T follicular helper cell (primary cell): ENCODE data around the gene DNAJA1.
"Not testable (repeated sequence)": the region's sequence is repeated elsewhere in the genome, so short reads cannot be mapped to it uniquely, and the experiment has no call there.

ENCODE experiments used
- DNase-seq: peaks from one replicate; pipeline ENCODE4 v3.0.0-alpha.2; 2020; ENCODE audit warnings: low read depth

Gene DNAJA1

DNA sequence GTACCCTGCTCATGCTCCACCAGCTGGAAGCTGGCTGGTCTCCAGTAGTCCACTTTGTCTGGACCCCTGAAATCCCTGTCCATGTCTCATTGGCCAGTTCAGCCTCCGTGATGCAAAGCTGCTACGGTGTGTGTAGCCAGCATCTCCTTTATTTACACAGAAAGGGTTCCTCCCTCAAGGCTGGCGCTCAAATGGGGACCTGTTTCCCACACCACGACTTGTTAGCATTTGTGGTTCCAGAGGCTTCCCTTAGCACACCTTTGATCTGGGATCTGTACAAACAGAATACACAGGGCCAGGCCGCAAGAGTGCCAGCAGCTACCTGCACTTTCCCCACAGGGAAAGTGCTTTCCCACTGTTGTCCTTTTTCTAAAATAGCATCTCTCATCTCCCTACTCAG lies 57.1 kb downstream of the DNAJA1 start:
- no peak for DNase-seq

DNA sequence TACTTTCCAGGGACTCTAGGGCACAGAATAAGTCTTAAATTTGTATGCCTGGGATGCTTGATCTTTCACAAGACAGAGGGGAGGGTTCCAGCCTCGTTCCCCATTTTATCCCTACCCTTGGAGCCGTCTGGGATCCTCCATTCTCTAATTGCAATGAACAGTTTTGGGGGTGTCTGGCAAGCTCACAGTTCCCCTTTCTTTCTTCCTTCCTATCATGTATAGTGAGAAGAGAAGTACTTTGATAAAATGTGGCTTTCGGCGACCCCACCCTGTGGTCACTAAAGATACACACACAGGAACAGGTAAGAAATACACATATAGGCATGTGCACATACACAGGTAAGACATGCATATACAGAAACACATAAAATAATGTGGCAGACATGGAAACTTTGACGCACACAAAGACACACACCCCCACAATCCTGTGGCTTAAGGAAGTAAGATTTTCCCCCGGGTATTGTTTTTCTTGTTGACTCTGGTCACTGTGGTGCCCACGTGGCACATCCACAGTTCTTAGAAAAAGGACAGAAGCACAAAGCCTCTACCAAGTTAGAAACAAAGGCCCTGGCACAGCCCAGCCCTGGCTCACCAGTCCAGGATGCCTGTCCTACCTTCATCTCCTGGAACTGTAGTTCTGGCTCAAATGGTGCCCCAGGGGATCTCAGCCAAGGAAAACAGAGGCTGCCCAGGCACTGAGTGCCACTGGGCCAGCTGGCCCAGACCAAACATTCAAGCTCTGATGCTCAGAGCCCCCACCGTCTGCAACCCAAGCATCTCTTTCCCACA lies 57.7 kb downstream of the DNAJA1 start:
- DNase-seq: no peak

DNA sequence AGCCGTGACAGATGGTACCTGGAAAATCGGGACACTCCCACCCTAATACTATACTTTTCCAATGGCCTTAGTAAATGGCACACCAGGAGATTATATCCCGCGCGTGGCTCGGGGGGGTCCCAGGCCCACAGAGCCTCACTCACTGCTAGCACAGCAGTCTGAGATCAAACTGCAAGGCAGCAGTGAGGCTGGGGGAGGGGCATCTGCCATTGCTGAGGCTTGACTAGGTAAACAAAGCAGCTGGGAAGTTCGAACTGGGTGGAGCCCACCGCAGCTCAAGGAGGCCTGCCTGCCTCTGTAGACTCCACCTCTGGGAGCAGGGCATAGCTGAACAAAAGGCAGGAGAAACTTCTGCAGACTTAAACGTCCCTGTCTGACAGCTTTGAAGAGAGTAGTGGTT lies 60.6 kb downstream of the DNAJA1 start:
- DNase-seq: not testable (repeated sequence)
